Suprapubic skin (tissue), 4 donors: ENCODE measurements around the gene TMED10.

Experiments
- EP300 ChIP-seq: sonication (generic); formaldehyde crosslinking; IDR thresholded peaks from one replicate; pipeline ENCODE4 v1.6.1; 2017; ENCODE audit warnings: antibody characterized with exemption
- POLR2A ChIP-seq, 2 donors: fragments of 450-650 bp; IDR thresholded peaks; one replicate each; pipeline ENCODE4 v1.6.1; 2017; ENCODE audit warnings: antibody characterized with exemption in 2 of 2, mild to moderate bottlenecking in 2 of 2, moderate library complexity in 2 of 2
- POLR2AphosphoS5 ChIP-seq, 3 donors: sonication (generic); formaldehyde crosslinking; IDR thresholded peaks; one replicate each; pipeline ENCODE4 v1.6.1; 2017; ENCODE audit warnings: antibody characterized with exemption in 3 of 3
- TF ChIP-seq, protein P1 (sequence below), 2 donors: fragments of 200-600 bp in 1 of 2; fragments of 450-650 bp in 1 of 2; sonication (generic) in 1 of 2; IDR thresholded peaks; one replicate each; pipeline ENCODE4 v1.5.1; 2016 to 2019; ENCODE audit warnings: antibody characterized with exemption in 2 of 2, mild to moderate bottlenecking in 1 of 2, moderate library complexity in 1 of 2

DNA sequence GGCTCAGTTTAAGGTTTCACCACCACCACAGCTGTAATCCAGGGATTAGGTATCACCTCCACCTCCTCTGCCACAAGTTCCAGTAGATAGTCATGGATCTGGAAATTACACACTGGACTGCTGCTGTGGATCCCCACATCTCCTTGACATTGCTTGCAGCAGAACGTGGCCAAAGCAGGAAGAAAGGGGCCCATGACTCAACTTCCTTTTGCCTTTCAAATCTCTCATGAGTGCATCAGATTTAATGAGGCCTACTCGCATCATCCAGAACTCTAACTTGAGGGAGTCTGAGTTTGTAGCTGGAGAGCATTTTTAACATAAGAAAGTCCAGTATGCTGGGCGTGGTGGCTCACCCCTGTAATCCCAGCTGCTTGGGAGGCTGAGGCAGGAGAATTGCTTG lies 29.2 kb upstream of the TMED10 start:
- TF ChIP-seq POLR2AphosphoS5 (IDR thresholded peaks at IDR 0.05) (no peak), EP300 (no peak), POLR2A (IDR thresholded peaks at IDR 0.05) (no peak)
- TF ChIP-seq, protein P1, sequence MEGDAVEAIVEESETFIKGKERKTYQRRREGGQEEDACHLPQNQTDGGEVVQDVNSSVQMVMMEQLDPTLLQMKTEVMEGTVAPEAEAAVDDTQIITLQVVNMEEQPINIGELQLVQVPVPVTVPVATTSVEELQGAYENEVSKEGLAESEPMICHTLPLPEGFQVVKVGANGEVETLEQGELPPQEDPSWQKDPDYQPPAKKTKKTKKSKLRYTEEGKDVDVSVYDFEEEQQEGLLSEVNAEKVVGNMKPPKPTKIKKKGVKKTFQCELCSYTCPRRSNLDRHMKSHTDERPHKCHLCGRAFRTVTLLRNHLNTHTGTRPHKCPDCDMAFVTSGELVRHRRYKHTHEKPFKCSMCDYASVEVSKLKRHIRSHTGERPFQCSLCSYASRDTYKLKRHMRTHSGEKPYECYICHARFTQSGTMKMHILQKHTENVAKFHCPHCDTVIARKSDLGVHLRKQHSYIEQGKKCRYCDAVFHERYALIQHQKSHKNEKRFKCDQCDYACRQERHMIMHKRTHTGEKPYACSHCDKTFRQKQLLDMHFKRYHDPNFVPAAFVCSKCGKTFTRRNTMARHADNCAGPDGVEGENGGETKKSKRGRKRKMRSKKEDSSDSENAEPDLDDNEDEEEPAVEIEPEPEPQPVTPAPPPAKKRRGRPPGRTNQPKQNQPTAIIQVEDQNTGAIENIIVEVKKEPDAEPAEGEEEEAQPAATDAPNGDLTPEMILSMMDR (IDR thresholded peaks at IDR 0.05): no peak
